ENCODE measurements around the gene PROKR1. TPM values are rescaled to one million over a fixed set of nuclear protein-coding genes. Genes with fewer than 3 reads are reported as not detected.

Gene PROKR1
- polyA plus RNA-seq, 1 donor (not counting 4 experiments of a cell fraction or from before 2014, with no cell fraction given), result not detected

DNA sequence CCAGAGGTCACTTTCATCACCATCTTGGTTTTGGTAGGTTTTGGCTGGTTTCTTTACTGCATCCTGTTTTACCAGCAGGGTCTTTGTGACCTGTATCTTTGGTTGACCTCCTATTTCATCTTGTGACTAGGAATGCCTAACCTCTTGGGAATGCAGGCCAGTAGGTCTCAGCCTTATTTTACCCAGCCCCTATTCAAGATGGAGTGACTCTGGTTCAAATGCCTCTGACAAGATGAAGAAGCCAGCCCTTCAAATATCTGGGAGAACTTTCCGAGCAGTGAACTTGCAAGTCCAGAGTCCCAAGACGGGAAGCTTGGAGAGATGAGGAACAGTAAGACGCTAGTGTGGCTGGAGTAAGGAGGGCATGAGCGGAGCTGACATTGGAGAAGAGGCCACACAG, 28.6 kb downstream of the PROKR1 start:
- no peak for FAIRE-seq
- H3K4me3 ChIP-seq (ENCODE audit: control insufficient read depth in 2 of 3, extremely low read depth in 1 of 3, insufficient read depth in 2 of 3, low read depth in 1 of 3, low read length in 3 of 3), result no peak overlapping the region

DNA sequence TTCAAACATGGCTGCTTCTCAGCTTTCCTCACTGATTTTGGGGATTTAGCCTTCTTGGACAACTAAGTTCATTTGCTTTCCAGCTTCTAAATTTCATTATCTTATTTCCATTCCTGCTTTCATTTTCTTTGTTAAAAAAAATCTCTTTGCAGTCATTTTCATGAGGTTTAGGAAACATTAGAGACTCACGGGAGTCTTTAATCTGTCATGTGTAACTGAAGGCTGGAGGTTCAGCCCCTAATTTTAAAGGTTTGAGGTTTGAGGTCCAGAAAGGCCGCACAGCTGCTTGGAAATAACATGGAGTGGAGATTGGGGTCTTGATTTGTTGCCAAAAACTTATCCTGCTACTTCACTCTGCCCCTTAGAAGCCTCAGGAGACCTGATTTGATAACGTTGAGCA, 30.3 kb downstream of the PROKR1 start:
- TF ChIP-seq EZH2 (IDR thresholded peaks at IDR 0.05; ENCODE audit: low read length) (no peak), CTCF (optimal IDR thresholded peaks at IDR 0.05 in 1 of 3, IDR thresholded peaks at IDR 0.05 in 1 of 3, conservative IDR thresholded peaks at IDR 0.05 in 1 of 3; ENCODE audit: extremely low read depth in 1 of 3, insufficient read depth in 2 of 3, low read length in 3 of 3) (no peak)
- H2AFZ ChIP-seq (ENCODE audit: control insufficient read depth, low read length), result no peak overlapping the region
- FAIRE-seq (no peak), DNase-seq (ENCODE audit: low read depth, low spot score) (no peak)
- no peaks in the 10 kb centered on the region for H3K9me1 ChIP-seq (ENCODE audit: control insufficient read depth, extremely low read depth, insufficient read depth, low read length)
- no peak overlapping the region for H3K9ac ChIP-seq (ENCODE audit: control insufficient read depth, extremely low read depth, insufficient read depth, low read length)
- dilution Hi-C loops (cut with MboI; ENCODE audit: extremely low pct_ligation_motif_present, low sequenced_read_pairs), result no loop called here
- no peak overlapping the region for H3K4me2 ChIP-seq (ENCODE audit: control insufficient read depth, extremely low read depth, insufficient read depth, low read depth, low read length)
- H3K36me3 ChIP-seq (ENCODE audit: control insufficient read depth in 2 of 2, extremely low read depth in 1 of 2, insufficient read depth in 2 of 2, low read length in 2 of 2), result no peaks in the 10 kb centered on the region
- H3K27ac ChIP-seq (ENCODE audit: control insufficient read depth, insufficient read depth, low read length), result no peak overlapping the region
- no peaks in the 10 kb centered on the region for H3K9me3 ChIP-seq (ENCODE audit: control insufficient read depth, low read depth, low read length)
- no peaks in the 10 kb centered on the region for H4K20me1 ChIP-seq (ENCODE audit: control insufficient read depth, extremely low read depth, insufficient read depth, low read length)
- H3K79me2 ChIP-seq (ENCODE audit: control insufficient read depth, insufficient read depth, low read length), result no peaks in the 10 kb centered on the region
- peaks cover 10% of the 10 kb centered on the region for H3K27me3 ChIP-seq (ENCODE audit: control insufficient read depth, extremely low read depth, insufficient read depth, low read length)
- no peak overlapping the region for H3K4me3 ChIP-seq (ENCODE audit: control insufficient read depth in 2 of 3, extremely low read depth in 1 of 3, insufficient read depth in 2 of 3, low read depth in 1 of 3, low read length in 3 of 3)
- H3K4me1 ChIP-seq (ENCODE audit: control insufficient read depth, extremely low read depth, insufficient read depth, low read length), result no peaks in the 10 kb centered on the region

More for the DNA sequence above, 28.6 kb downstream of the PROKR1 start:
- no peak for TF ChIP-seq CTCF (optimal IDR thresholded peaks at IDR 0.05 in 1 of 3, IDR thresholded peaks at IDR 0.05 in 1 of 3, conservative IDR thresholded peaks at IDR 0.05 in 1 of 3; ENCODE audit: extremely low read depth in 1 of 3, insufficient read depth in 2 of 3, low read length in 3 of 3)
- no peak for TF ChIP-seq EZH2 (IDR thresholded peaks at IDR 0.05; ENCODE audit: low read length)
- no peaks in the 10 kb centered on the region for H4K20me1 ChIP-seq (ENCODE audit: control insufficient read depth, extremely low read depth, insufficient read depth, low read length)
- no peaks in the 10 kb centered on the region for H3K9me1 ChIP-seq (ENCODE audit: control insufficient read depth, extremely low read depth, insufficient read depth, low read length)
- no peak for DNase-seq (ENCODE audit: low read depth, low spot score)
- H3K79me2 ChIP-seq (ENCODE audit: control insufficient read depth, insufficient read depth, low read length), result no peaks in the 10 kb centered on the region
- H3K4me2 ChIP-seq (ENCODE audit: control insufficient read depth, extremely low read depth, insufficient read depth, low read depth, low read length), result no peak overlapping the region
- dilution Hi-C loops (cut with MboI; ENCODE audit: extremely low pct_ligation_motif_present, low sequenced_read_pairs), result no loop called here
- no peak overlapping the region for H3K27ac ChIP-seq (ENCODE audit: control insufficient read depth, insufficient read depth, low read length)
- H3K4me1 ChIP-seq (ENCODE audit: control insufficient read depth, extremely low read depth, insufficient read depth, low read length), result no peaks in the 10 kb centered on the region
- peaks cover 10% of the 10 kb centered on the region for H3K27me3 ChIP-seq (ENCODE audit: control insufficient read depth, extremely low read depth, insufficient read depth, low read length)
- H3K36me3 ChIP-seq (ENCODE audit: control insufficient read depth in 2 of 2, extremely low read depth in 1 of 2, insufficient read depth in 2 of 2, low read length in 2 of 2), result no peaks in the 10 kb centered on the region
- no peaks in the 10 kb centered on the region for H3K9me3 ChIP-seq (ENCODE audit: control insufficient read depth, low read depth, low read length)
- H2AFZ ChIP-seq (ENCODE audit: control insufficient read depth, low read length), result no peak overlapping the region
- no peak overlapping the region for H3K9ac ChIP-seq (ENCODE audit: control insufficient read depth, extremely low read depth, insufficient read depth, low read length)
